ENCODE measurements around the gene SCNN1A. TPM values are rescaled to one million over a fixed set of nuclear protein-coding genes. Genes with fewer than 3 reads are reported as not detected.

SCNN1A gene
- total RNA-seq, 1 experiment from 2014 or later: 549 TPM

DNA sequence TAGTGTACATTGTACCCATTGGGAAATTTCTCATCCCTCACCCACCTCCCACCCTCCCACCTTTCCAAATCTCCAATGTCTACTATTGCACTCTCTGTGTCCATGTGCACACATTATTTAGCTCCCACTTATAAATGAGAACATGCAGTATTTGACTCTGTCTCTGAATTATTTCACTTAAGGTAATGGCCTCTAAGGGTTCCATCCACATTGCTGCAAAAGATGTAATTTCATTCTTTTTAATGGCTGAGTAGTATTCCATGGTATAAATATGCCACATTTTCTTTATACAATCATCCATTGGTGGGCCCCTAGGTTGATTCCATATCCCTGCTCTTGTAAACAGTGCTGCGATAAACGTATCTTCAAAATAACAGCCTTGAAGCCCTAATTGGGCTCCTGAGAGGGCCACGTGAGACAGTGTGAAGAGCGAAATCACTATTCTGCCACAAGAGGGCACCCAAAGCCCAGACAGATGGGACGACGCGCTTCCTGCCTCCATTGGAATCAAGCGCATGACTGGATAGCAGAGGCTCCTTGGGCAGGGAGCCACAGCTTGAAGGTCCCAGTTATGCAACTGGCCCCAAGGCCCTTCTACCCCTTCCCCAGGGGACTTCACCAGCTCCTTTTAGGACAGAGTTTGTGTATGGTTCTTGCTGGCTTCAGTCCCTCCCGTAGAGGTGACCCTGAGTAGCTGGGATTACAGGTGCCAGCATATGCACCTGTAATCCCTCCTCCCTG is 48.1 kb upstream of the SCNN1A start:
- 0 out of 2 replicates have a peak, but pooled peaks cover 3% of the 10 kb centered on the region for H3K4me1 ChIP-seq (replicated peaks; ENCODE audit: insufficient read depth)
- peak overlapping the region; percentile 8; the same call in 1 of the 2 replicates for H3K4me2 ChIP-seq
- H3K27me3 ChIP-seq (ENCODE audit: insufficient read depth, low read depth): no peaks in the 10 kb centered on the region
- H2AFZ ChIP-seq: no peak overlapping the region
- H3K9me3 ChIP-seq (ENCODE audit: insufficient read depth, low read depth): no peaks in the 10 kb centered on the region
- ChIA-PET POLR2A (ENCODE audit: unreplicated experiment) (interaction anchor here (0.5 to 1.0 kb wide), 2 partner anchors 42 to 111 kb away, joined by 4 to 6 read pairs; no protein-coding TSS in a partner anchor), CTCF (interaction anchor here (0.6 to 3.1 kb wide), 6 partner anchors 18 to 109 kb away, joined by 3 to 24 read pairs (median 4); no protein-coding TSS in a partner anchor)
- peaks cover 2% of the 10 kb centered on the region; the same call in 1 of the 2 replicates for H3K9me2 ChIP-seq (ENCODE audit: insufficient read depth)
- no peak overlapping the region for H3K4me3 ChIP-seq
- H3K36me3 ChIP-seq (ENCODE audit: low read depth): no peaks in the 10 kb centered on the region
- intact Hi-C loops (cut with micrococcal nuclease; ENCODE audit: unreplicated experiment): loop anchor here (1.0 to 5.0 kb wide), 7 partner anchors 42 to 356 kb away; partner anchors contain the start of genes IFFO1 and MRPL51
- H3K27ac ChIP-seq: no peak overlapping the region
- TF ChIP-seq, protein P1, sequence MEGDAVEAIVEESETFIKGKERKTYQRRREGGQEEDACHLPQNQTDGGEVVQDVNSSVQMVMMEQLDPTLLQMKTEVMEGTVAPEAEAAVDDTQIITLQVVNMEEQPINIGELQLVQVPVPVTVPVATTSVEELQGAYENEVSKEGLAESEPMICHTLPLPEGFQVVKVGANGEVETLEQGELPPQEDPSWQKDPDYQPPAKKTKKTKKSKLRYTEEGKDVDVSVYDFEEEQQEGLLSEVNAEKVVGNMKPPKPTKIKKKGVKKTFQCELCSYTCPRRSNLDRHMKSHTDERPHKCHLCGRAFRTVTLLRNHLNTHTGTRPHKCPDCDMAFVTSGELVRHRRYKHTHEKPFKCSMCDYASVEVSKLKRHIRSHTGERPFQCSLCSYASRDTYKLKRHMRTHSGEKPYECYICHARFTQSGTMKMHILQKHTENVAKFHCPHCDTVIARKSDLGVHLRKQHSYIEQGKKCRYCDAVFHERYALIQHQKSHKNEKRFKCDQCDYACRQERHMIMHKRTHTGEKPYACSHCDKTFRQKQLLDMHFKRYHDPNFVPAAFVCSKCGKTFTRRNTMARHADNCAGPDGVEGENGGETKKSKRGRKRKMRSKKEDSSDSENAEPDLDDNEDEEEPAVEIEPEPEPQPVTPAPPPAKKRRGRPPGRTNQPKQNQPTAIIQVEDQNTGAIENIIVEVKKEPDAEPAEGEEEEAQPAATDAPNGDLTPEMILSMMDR (conservative IDR thresholded peaks at IDR 0.05): peak; percentile 95
- TF ChIP-seq EZH2 (IDR thresholded peaks at IDR 0.05; ENCODE audit: low read depth): no peak
- H3F3A ChIP-seq (ENCODE audit: insufficient read depth, low read depth): peaks cover 5% of the 10 kb centered on the region; the same call in 1 of the 2 replicates
- no TSS peak for BruUV-seq (replicated peaks)
- DNase-seq: peak; percentile 81 to 82
- no peaks in the 10 kb centered on the region for H3K79me2 ChIP-seq (ENCODE audit: low read depth)
- H4K20me1 ChIP-seq (ENCODE audit: insufficient read depth): no peaks in the 10 kb centered on the region

DNA sequence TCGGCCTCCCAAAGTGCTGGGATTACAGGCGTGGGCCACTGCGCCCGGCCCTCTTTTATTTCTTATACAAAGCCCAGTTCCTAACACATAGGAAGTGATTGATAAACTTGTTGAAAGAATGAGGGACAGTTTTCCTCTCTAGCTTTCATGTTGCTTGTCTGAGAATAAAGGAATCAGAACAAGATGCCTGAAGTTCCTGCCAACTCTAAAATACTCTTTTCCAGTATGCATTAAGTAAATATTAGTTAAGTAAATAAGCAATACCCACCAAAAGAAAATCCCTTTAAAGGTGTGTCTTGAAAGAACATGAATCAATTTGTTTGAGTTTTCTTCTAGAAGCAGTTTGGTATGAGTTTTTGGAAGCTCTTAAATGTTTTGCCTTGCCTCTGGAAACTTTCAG is 45.0 kb upstream of the SCNN1A start:
- no TSS peak for BruUV-seq (replicated peaks)
- no peaks in the 10 kb centered on the region for H3K36me3 ChIP-seq (ENCODE audit: low read depth)
- H3K79me2 ChIP-seq (ENCODE audit: low read depth): no peaks in the 10 kb centered on the region
- H2AFZ ChIP-seq: no peak overlapping the region
- H3F3A ChIP-seq (ENCODE audit: insufficient read depth, low read depth): 0 out of 2 replicates have a peak, but pooled peaks cover 2% of the 10 kb centered on the region
- TF ChIP-seq EZH2 (IDR thresholded peaks at IDR 0.05; ENCODE audit: low read depth): no peak
- TF ChIP-seq, protein P1 (conservative IDR thresholded peaks at IDR 0.05): no peak
- no peaks in the 10 kb centered on the region for H3K9me3 ChIP-seq (ENCODE audit: insufficient read depth, low read depth)
- H3K4me3 ChIP-seq: no peak overlapping the region
- ChIA-PET POLR2A (ENCODE audit: unreplicated experiment) (interaction anchor here (0.7 kb wide), 1 partner anchor 537 kb away, joined by 10 read pairs; no protein-coding TSS in a partner anchor), CTCF (interaction anchor here (1.2 kb wide), 1 partner anchor 57 kb away, joined by 5 read pairs; no protein-coding TSS in a partner anchor)
- H3K27me3 ChIP-seq (ENCODE audit: insufficient read depth, low read depth): no peaks in the 10 kb centered on the region
- DNase-seq: no peak
- intact Hi-C loops (cut with micrococcal nuclease; ENCODE audit: unreplicated experiment): loop anchor here (5.0 kb wide), 1 partner anchor 137 kb away; the partner anchor contains the start of gene IFFO1
- no peak overlapping the region for H3K4me2 ChIP-seq
- 0 out of 2 replicates have a peak, but pooled peaks cover 3% of the 10 kb centered on the region for H3K4me1 ChIP-seq (replicated peaks; ENCODE audit: insufficient read depth)
- H3K9me2 ChIP-seq (ENCODE audit: insufficient read depth): peaks cover 6% of the 10 kb centered on the region; the same call in 1 of the 2 replicates
- H4K20me1 ChIP-seq (ENCODE audit: insufficient read depth): no peaks in the 10 kb centered on the region
- H3K27ac ChIP-seq: no peak overlapping the region

DNA sequence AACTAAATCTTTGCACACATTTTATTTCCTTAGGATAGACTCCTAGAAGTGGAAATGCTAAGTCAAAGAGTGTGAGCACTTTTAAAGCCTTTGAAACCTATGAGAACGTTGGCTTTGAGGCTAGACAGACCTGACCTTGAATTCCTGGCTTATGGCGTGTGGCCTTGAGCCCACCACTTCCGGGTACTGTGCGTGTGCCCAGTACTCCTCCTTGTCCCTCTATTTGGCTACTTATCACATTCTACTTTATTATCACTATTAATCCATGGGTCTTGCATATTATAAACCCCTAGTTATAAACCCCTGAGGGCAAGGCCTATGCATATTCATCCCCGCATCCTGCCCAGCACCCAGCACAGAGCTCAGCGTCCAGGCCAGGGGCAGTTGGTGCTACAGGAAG is 43.4 kb upstream of the SCNN1A start:
- no peak for DNase-seq
- Histone ChIP-seq H3K27me3 (ENCODE audit: insufficient read depth, low read depth) (no peaks in the 10 kb centered on the region), H3K9me3 (ENCODE audit: insufficient read depth, low read depth) (no peaks in the 10 kb centered on the region), H3K36me3 (ENCODE audit: low read depth) (no peaks in the 10 kb centered on the region), H3K4me3 (no peak overlapping the region), H2AFZ (no peak overlapping the region), H3F3A (ENCODE audit: insufficient read depth, low read depth) (0 out of 2 replicates have a peak, but pooled peaks cover 2% of the 10 kb centered on the region), H3K4me2 (no peak overlapping the region), H3K79me2 (ENCODE audit: low read depth) (no peaks in the 10 kb centered on the region), H3K9me2 (ENCODE audit: insufficient read depth) (peaks cover 6% of the 10 kb centered on the region; the same call in 1 of the 2 replicates), H4K20me1 (ENCODE audit: insufficient read depth) (no peaks in the 10 kb centered on the region), H3K4me1 (replicated peaks; ENCODE audit: insufficient read depth) (0 out of 2 replicates have a peak, but pooled peaks cover 2% of the 10 kb centered on the region), H3K27ac (no peak overlapping the region)
- POLR2A ChIA-PET (ENCODE audit: unreplicated experiment): no interaction called here
- intact Hi-C loops (cut with micrococcal nuclease; ENCODE audit: unreplicated experiment): no loop called here
- BruUV-seq (replicated peaks): no TSS peak
- CTCF ChIA-PET: interaction anchor here (0.6 to 0.8 kb wide), 2 partner anchors 27 to 46 kb away, joined by 3 to 4 read pairs; no protein-coding TSS in a partner anchor
- no peak for TF ChIP-seq EZH2 (IDR thresholded peaks at IDR 0.05; ENCODE audit: low read depth)
- TF ChIP-seq, protein P1 (conservative IDR thresholded peaks at IDR 0.05): no peak

Data from PC-9 (cell line).